Stimulated activated CD4-positive, alpha-beta T cell treated with anti-CD3 and anti-CD28 coated beads, Interleukin-15, amount 100 ng/mL, for 48 hours (primary cell): ENCODE results near the gene RUNX1.

Experiments
- DNase-seq, 2 donors: peaks; one replicate each; pipeline ENCODE4 v3.0.0-alpha.2; 2020; ENCODE audit warnings: low read depth in 2 of 2

Gene RUNX1

DNA sequence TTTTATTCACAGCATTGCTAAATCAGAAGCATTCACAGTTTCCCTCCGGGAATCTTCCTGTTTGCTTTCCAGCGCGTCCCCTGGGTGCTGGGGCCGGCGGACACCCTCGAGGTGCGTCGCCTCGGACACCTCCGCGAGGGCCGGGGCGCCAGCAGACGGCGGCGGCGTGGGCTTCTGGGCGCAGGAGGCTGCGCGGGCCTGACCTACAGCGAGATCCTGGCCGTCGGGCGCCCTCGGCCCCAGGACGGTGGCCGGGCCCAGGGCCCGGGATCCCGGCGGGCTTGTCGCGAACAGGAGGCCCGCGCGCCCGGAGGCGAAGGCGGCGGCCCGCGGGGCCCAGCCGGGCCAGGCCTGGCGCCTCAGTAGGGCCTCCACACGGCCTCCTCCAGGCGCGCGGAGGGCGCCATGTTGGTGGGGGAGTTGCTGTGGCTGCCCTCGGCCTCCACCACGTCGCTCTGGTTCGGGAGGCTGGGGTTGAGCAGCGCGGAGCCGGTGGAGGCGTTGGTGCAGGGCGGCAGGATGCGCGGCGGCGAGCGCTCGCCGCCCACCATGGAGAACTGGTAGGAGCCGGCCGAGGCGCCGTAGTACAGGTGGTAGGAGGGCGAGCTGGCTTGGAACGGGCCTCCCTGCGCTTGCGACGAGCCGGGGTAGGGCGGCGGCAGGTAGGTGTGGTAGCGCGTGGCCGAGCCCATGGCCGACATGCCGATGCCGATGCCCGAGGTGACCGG lies 257.2 kb downstream of the RUNX1 start:
- no peak for DNase-seq

DNA sequence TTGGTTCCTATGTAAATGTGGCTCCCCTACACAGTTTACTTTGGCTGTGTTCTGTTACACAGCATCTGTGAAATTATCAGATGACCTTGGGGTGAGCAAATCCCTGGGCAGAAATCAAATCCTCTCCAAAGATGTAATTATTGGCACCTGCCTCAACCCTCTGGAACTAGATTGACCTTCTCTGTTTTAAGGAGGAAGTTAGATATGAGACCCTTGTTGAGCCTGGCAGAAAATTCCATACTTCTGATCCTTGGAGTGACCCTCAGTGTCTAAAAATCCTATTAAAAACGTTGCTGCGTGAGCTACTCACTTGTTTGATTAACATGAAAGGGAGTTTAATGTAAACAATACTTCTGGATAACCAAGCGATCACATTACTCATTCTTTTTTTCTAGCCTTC lies 258.3 kb downstream of the RUNX1 start:
- DNase-seq = no peak

DNA sequence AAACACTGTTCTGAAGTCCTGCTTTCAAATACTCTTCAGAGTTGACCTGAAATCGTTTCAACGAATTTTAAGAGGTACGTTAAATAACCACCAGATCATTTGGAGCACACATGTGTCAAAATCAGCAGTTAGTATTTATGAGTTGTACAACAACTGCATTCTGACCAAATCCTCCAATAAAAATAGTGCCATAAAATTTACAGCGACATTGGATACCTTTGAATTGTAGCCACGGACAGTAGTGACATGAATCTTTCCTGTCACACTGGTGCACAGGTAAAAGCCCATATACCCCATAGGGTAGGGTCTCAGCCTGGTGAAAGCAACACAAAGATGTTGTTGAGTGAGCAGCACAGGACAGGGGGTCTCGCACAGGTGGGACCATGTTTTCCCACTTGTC lies 258.8 kb downstream of the RUNX1 start:
- no peak for DNase-seq

DNA sequence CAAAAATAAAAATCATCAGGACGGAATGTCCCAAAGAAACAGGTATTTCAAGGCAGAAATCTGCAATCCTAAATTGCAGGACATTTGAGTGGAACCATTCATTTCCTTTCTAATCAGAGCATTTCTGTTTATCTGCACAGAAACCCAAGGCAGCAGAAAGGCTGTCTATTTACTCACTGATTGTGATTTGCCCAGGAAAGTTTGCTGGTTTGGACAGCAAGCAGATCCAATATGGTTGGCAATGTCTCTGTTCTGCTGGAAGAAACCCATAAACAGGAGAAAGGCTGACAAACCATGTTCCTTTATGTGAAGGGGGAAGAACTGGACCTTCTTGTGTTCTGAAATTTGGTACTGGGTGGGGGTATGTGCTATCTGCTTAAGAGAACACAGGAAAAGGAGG lies 260.2 kb downstream of the RUNX1 start:
- no peak for DNase-seq

DNA sequence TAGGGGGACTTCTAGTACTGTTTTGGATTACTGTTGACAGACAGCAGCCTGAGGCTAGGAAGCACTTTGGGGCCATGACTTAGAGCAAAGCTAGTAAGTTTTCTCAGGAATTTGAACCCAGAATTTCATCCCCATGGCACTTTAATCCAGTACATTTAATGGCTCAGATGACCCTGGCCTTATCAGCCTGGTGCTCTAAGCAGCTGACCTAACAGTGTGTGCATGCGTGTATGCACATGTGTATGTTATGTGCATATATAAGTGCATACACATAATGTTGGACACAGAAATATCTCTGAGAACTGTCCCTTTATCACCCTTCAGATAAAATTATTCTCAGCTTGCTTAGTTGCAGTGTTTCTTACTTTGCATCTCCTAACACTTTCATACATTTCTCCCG lies 265.3 kb downstream of the RUNX1 start:
- no peak for DNase-seq

DNA sequence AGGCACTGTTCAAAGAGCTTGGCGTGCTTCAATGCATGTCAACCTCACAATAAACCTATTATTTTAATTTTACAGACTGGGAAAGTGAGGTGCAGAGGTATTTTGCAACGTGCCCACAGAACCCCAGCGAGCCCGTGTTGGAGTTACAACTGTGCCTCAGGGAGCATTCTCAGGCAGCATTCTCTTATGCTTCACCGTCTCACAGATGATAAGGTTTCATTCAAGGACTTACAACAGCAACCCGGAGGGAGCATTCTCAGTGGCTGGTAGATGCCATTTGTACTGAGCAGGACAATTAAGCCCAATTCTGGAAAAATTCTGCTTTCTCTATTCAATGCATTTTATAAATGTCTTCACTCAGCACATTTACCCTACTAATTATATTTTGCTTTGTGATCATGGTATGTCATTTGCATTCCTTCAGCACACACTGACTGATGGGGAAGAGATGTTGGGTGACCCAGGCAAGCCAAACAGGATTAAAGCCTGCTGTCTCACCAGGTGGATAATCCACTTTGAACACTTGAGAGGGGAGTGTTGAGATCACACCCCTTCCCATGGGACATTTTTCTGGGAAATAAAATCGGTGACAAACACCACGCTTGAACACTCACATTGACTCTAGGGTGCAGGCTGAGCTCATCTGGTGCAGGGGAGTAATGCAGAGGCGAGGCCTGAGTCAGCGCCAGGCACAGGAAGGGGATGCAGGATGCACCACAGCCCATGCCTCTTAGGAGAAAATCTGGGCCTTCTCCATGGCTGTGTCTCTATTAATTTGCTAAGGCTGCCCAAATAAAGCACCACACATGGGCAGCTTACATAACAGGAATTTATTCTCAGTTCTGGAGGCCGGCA lies 266.4 kb downstream of the RUNX1 start:
- DNase-seq = no peak

DNA sequence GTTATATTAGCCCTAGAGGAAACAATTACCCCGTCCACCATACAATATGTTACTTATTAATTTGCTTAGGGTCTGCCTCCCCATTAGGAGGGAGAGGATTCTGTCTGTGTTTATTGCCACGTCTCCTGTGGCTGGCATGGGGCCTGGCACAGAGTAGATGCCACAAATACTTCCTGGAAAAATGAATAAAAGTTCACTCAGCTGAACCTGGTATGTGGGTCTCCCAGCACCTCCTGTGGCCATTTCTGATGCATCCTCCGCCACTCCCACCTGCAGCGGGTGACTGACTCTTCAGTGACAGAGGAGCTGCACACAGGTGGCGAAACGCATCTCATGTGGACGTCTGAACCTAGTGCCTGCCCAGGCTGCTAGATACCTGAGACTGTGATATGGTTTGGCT lies 267.6 kb downstream of the RUNX1 start:
- DNase-seq = no peak

DNA sequence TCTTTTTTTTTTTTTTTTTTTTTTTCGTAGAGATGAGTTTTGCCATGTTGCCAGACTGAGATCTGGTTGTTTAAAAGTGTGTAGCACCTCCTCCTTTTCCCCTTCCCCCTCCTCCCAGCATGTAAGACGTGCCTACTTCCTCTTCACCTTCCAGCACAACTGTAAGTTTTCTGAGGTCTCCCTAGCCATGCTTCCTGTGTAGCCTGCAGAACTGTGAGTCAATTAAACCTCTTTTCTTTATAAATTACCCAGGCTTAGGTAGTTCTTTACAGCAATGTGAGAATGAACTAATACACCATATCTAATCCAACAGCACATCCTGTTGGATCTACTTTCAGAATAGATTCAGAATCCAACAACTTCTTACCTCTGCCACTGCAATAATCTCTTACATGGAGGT lies 269.2 kb downstream of the RUNX1 start:
- no peak for DNase-seq

DNA sequence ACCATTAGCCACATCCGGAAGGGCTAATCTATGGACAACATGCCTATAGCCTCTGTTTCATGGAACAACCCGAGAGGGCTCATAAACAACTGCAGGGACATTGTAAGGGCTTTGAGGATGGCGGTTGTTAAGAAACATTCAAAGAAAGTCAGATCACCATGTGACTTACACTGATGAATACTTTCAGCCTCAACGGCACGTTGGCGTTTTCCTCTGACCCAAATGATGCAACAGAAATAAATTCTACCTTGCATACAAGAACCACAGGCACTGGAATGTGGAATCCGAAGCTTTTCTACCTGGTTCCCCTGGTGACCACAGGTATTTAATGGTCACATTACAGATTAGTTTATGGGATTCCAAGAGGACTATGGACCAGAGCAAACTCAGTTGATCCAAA lies 273.3 kb downstream of the RUNX1 start:
- DNase-seq = no peak

DNA sequence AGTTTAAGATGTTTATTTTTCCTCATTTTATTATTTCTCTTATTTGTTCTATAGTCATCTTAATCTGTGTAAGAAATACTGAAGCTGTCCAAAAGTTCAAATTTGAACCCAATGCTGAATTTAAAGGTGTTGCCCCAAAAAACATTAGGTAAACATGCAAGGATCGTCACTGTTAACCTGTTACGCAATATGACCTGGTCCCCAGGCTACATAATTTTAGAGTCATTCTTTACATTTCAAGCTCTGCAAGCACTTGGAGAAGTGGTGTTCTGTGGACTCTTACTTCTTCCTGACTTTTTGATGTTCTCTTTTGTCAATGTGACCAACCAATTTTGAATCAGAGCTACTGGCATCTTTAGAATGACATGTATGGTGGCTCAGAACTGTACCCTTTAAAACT lies 274.4 kb downstream of the RUNX1 start:
- DNase-seq = no peak

DNA sequence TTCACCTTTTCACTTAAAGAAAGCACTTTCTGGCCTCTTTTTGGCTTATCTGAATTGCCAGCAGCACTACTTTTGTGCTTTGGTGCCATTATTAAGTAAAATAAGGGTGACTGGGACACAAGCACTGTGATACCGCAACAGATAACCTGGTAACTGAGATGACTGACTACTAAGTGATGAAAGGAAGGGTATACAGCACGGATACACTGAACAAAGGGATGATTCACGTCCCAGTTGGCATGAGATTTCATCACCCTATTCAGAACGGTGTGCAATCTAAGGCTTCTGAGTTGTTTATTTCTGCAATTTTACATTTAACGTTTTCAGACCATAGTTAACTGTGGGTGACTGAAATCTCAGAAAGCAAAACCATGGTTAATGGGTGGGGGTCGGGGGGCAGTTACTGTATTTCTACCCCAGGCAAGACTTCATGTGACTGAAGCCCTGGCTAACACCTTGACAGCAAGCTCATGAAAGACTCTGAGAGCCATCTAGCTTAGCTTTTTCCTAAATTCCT lies 277.5 kb downstream of the RUNX1 start:
- no peak for DNase-seq

DNA sequence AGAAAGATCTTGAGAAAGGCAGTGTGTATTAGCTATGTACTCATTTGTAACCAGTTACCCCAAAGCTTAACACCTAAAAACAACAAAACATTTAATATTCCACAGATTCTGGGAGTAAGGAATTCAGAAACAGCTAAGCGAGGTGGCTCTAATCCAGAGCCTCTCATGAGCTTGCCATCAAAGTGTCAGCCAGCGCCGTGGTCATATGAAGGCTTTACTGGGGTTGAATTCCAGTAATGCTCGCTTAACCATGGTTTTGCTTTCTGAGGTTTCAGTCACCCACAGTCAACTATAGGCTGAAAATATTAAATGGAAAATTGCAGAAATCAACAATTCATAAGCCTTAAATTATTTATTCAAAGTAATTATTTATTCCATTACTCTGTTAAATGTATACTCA lies 278.5 kb downstream of the RUNX1 start:
- DNase-seq = no peak

DNA sequence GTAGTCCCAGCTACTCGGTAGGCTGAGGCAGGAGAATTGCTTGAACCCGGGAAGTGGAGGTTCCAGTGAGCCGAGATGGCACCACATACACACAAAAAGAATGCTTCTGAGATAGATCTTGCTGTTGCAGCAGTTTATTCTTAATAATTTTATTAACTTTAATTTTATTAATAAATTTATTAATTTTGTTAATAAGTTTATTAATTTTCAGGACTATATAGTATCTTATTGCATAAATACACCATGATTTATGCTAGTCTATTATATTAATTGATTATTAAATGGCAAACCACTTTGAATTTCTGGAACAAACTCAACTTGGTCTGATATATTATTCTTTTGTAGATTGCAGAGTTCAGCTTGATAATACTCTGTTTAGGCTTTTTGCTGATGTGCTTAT lies 280.8 kb downstream of the RUNX1 start:
- DNase-seq = no peak

DNA sequence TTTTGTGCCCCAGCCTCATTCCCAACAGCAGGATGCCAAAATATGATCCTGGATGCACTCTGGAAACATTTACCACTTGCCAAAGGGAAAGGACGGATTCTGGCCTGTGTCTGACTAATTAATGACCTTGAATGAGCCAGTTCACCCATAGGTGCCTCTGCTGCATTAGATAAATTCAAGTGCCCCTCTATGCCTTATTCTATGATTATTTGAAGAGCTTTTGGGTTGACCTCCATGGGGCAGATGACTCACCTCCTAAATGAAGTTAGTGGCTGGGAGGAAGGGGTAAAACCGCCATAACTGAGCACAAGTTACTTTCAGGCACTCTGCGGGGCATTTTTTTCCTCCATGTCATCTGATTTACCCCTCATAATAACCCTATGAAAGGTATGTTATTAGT lies 282.2 kb downstream of the RUNX1 start:
- no peak for DNase-seq

DNA sequence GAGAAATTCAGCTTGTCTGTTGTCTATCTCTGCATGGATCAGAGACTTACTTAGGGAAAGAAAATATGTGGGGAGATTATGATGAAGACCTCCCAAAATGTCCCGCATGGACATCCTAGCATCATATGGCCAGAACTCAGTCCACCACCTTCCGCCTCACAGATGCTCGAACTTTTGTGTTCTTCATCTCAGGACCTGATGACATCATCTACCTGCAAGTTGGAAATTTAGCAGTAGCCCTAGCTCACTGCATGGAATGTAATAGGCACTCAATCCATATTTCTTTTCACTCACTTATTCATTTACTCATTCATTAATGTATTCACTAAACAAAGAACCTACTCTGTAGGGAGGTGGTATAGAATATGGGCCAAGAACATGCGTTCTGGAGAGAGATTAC lies 283.5 kb downstream of the RUNX1 start:
- DNase-seq = no peak

DNA sequence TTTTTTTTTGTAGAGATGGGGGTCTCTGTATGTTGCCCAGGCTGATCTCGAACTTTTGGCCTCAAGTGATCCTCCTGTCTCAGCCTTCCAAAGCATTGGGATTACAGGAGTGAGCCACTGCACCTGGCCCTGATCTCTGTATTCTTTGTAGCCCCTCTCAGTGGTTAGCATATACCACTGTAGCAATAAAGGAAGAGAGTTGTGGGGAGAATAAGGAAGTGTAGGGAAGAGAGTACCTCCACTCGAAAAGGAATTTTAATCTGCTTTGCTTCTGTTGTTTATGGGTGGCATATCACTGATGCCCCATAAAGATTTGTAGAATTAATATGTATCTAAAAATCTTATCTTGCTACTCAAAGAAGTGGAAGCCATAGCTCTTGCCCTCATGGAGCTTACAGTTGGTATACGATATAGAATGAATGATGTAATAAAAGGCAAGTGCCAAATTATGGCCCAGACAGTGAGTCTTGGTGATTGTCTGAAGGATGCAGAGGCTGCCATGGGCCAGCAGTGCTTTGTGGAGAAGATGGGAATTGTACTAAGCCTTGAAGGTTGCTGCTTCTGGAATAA lies 284.3 kb downstream of the RUNX1 start:
- no peak for DNase-seq

DNA sequence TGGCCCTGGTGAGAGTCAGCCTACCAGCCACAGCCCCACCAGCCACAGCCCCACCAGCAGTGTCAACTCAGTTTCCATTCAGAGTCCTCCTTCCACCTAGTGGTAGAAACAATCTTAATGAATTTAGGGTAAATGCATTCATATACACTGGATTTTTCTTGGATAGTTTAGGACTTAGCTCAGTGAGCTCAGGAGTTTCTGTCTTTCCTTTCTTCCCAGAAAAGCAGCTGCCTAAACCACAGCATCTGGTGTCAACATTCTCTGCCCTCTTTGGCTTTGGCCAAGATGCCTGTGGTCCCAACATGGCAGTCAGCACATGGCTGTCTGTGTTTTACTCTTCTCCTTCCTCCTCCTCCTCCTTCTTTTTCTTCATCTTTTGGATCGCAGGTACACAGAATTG lies 286.3 kb downstream of the RUNX1 start:
- DNase-seq = no peak

DNA sequence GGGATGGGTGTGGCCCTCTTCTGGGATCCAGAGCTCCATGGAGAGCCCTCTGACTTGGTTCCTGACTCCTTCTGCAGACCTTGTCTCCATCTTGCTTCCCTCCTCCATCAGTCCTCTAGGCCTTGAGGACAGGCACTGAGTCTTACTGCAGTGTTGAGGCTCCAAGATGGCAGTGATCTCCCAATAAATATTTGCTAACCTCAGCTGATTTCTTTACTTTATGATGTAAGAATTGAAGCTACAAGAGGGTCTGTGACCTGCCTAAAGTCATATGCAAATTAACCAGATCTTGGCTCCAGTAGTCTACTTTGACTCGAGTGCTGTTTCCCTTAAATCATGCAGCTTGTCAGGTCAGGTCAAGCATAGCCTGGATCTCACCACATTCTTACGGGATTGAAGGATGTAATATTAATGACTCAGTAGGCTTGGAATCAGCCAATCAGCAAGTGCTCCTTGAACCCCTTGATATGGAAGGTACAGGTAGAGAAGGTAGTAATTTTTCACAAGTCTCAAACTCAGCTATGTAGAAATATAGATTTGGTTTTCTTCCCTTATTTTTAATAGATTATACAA lies 287.3 kb downstream of the RUNX1 start:
- DNase-seq = no peak

DNA sequence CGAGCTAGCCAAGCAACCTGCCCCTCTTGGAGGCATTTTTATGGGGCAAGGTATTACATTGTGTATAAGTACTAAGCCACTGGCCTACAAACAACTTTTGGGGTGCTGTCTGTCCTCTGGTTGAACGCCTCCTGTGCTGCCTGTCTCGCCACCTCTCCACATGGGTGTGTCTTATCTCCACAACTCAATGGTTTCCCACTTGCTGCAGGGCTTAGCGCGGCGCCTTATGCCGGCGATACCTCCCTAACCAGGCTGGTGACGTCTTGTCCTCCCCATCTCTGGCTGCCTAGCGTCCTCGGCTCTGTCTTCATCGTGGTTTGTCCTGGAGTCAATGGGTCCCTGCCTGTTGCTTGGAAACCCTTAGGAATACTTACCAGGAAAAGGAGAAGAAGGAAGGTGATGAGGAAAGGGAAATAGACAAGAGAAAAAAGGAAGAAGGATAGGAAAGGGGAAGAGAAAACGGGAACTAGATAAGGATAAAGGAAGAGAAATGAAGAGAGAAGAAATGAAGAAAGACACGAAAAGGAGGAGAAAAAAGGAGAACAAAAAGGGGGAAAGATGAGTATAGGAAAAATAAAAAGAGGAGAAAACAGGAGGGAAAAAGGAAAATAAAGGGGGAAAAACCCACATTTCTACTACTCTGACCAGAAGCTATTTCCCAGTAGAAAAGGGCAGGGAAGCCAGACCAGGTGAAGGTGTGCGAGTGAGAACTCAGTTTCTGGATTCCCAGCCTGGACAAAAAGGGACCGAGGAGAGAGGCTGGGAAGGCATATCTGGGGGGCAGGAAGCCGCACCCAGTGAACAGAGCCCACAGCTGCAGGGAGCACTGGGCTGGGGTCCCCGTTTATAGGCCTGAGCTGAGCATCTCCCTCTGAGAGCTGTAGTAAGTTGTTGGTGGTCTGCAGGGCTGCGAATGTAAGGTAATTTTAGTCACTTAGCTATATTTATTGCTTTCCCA lies 294.1 kb downstream of the RUNX1 start:
- DNase-seq = no peak

DNA sequence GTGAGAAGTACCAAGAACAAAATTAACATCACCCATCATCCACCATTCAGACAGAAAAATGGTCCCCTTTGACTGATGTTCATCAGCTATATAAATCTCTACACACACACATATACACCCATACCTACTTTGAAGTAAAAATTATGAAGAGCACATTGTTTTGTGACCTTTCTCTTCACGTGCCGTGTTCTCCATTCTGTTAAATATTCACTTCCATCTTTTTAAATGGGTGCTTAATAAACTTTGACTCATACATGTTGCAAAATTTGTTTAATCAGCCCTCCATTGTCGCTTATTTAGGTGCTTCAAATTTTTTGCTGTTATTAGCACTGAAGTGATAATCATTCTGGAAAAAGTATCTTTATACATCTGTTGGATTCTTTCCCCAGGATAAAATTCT lies 300.2 kb downstream of the RUNX1 start:
- no peak for DNase-seq

DNA sequence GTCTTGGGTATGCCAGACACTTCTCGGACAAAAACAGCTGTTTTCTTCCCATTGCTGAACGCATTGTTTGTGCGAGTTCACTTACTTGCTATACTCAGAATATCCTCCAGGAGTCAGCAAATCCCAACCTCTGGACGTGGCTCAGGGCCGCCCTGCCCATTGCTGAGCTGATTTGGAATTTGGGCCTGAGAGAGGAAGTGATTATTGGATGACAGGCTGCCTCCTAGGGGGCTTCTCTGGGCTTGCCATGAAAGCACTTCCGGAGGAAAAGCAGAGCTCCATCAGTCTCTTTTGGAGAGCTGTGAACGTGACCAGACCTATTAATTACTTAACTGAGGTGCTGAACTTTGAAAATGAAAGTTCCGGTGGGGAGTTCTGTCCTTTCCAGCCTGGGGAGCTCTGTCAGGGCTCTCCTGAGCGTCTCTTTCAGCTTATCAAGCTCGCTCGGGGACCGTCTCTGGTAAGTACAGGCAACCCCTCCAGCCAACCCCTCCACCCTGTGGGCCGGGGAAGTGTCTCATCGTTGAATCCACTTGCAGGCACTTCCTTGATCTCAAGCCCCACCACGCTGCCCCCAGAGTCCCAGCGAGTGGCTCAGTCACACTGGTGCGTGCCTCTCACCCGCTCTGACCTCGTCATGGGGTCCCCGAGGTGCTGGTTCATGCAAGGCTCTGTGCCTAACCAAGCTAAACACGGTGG lies 303.4 kb downstream of the RUNX1 start:
- peak; percentile 30 to 33 for DNase-seq
